ENCODE results near the gene PRRT2. TPM values are rescaled to one million over a fixed set of nuclear protein-coding genes. Genes with fewer than 3 reads are reported as not detected.

Gene PRRT2
- total RNA-seq, 1 experiment from 2014 or later, result 3.9 TPM

DNA sequence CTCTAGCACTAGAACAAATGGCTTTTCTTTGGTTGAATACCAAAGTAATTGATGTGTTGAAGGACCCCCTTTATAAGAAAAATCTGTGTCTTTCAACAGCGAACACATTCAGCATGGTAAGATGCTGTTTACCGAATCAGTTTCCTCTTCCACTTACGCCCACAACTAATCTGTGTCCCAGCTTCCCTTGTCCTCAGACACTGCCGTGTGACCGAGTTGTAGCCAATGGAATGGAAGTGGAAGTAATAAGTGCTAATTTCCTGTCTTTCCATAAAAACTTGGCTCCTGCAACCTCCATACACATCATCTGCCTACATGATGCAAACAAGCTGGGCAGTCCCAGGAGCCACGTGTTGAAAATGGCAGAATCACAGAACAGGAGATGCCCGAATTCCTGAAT, 40.7 kb downstream of the PRRT2 start:
- CTCF ChIA-PET, result no interaction called here
- H3K36me3 Mint-ChIP-seq (ENCODE audit: insufficient read depth, unreplicated experiment), result peaks cover 11% of the 10 kb centered on the region
- TF ChIP-seq CTCF (IDR thresholded peaks at IDR 0.05; ENCODE audit: insufficient read depth in 1 of 2, low read depth in 1 of 2, low read length in 1 of 2, severe bottlenecking in 1 of 2, unreplicated experiment in 1 of 2), result no peak
- DNase-seq, result no peak
- H3K36me3 ChIP-seq (ENCODE audit: control insufficient read depth, insufficient read depth, low read length), result no peaks in the 10 kb centered on the region
- H3K9me3 ChIP-seq, result no peaks in the 10 kb centered on the region
- no peaks in the 10 kb centered on the region for H3K27me3 Mint-ChIP-seq (ENCODE audit: insufficient read depth, unreplicated experiment)
- BruUV-seq (replicated peaks), result no TSS peak
- H3K4me3 Mint-ChIP-seq (ENCODE audit: unreplicated experiment), result no peak overlapping the region
- peaks cover 6% of the 10 kb centered on the region for H3K4me1 Mint-ChIP-seq (ENCODE audit: low read depth, unreplicated experiment)
- no peaks in the 10 kb centered on the region for H3K9me3 Mint-ChIP-seq (ENCODE audit: unreplicated experiment)
- intact Hi-C loops (cut with micrococcal nuclease; ENCODE audit: unreplicated experiment), result no loop called here
- no peak overlapping the region for H3K4me3 ChIP-seq (ENCODE audit: low read depth, low read length)
- no peak overlapping the region for H3K27ac Mint-ChIP-seq (ENCODE audit: unreplicated experiment)
- POLR2A ChIA-PET, result no interaction called here
- H3K27me3 ChIP-seq (replicated peaks; ENCODE audit: control insufficient read depth, insufficient read depth, low read length), result no peaks in the 10 kb centered on the region
- H3K4me1 ChIP-seq, result peaks cover 7% of the 10 kb centered on the region; the same call in 1 of the 2 replicates

DNA sequence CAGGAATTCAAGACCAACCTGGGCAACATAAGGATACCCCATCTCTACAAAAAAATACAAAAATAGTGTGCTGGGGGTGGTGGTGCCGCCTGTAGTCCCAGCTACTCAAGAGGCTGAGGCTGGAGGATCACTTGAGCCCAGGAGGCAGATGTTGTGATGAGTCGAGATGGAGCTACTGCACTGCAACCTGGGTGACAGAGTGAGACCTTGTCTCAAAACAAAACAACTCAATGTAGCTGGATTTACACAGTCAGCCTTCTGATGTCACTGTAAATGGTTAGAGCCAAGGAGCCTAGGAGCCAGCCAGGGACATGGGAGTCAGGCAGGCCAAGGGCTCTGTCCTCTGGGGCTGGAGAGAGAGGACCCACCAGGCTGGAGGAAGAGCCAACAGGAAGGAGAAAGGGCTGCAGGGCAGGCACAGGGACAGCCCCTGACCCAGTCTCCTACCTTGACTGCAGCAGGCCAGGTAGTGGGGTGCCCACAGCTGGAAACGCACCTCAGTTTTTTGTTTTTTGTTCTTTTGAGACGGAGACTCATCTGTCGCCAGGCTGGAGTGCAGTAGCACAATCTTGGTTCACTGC, 42.6 kb downstream of the PRRT2 start:
- Mint-ChIP-seq H3K27ac (ENCODE audit: unreplicated experiment) (no peak overlapping the region), H3K4me1 (ENCODE audit: low read depth, unreplicated experiment) (no peaks in the 10 kb centered on the region), H3K36me3 (ENCODE audit: insufficient read depth, unreplicated experiment) (peaks cover 6% of the 10 kb centered on the region), H3K27me3 (ENCODE audit: insufficient read depth, unreplicated experiment) (no peaks in the 10 kb centered on the region), H3K9me3 (ENCODE audit: unreplicated experiment) (no peaks in the 10 kb centered on the region), H3K4me3 (ENCODE audit: unreplicated experiment) (no peak overlapping the region)
- no peak for DNase-seq
- no peak overlapping the region for H3K4me3 ChIP-seq (ENCODE audit: low read depth, low read length)
- no TSS peak for BruUV-seq (replicated peaks)
- no peak for TF ChIP-seq CTCF (IDR thresholded peaks at IDR 0.05; ENCODE audit: insufficient read depth in 1 of 2, low read depth in 1 of 2, low read length in 1 of 2, severe bottlenecking in 1 of 2, unreplicated experiment in 1 of 2)
- POLR2A ChIA-PET, result no interaction called here
- H3K36me3 ChIP-seq (ENCODE audit: control insufficient read depth, insufficient read depth, low read length), result no peaks in the 10 kb centered on the region
- CTCF ChIA-PET, result interaction anchor here (0.6 kb wide), 1 partner anchor 98 kb away, joined by 3 read pairs; no protein-coding TSS in a partner anchor
- no peaks in the 10 kb centered on the region for H3K9me3 ChIP-seq
- peaks cover 3% of the 10 kb centered on the region; the same call in 1 of the 2 replicates for H3K4me1 ChIP-seq
- no peaks in the 10 kb centered on the region for H3K27me3 ChIP-seq (replicated peaks; ENCODE audit: control insufficient read depth, insufficient read depth, low read length)
- intact Hi-C loops (cut with micrococcal nuclease; ENCODE audit: unreplicated experiment), result no loop called here

- no peaks in the 10 kb centered on the region for H3K27me3 ChIP-seq (replicated peaks; ENCODE audit: control insufficient read depth, insufficient read depth, low read length)
- ChIA-PET POLR2A (no interaction called here), CTCF (no interaction called here)
- Mint-ChIP-seq H3K27me3 (ENCODE audit: insufficient read depth, unreplicated experiment) (no peaks in the 10 kb centered on the region), H3K4me3 (ENCODE audit: unreplicated experiment) (no peak overlapping the region), H3K27ac (ENCODE audit: unreplicated experiment) (no peak overlapping the region), H3K9me3 (ENCODE audit: unreplicated experiment) (no peaks in the 10 kb centered on the region), H3K36me3 (ENCODE audit: insufficient read depth, unreplicated experiment) (peaks cover 6% of the 10 kb centered on the region), H3K4me1 (ENCODE audit: low read depth, unreplicated experiment) (peaks cover 6% of the 10 kb centered on the region)
- H3K4me3 ChIP-seq (ENCODE audit: low read depth, low read length), result no peak overlapping the region
- H3K36me3 ChIP-seq (ENCODE audit: control insufficient read depth, insufficient read depth, low read length), result peaks cover 1% of the 10 kb centered on the region; the same call in 1 of the 2 replicates
- no TSS peak for BruUV-seq (replicated peaks)
- no peak for TF ChIP-seq CTCF (IDR thresholded peaks at IDR 0.05; ENCODE audit: insufficient read depth in 1 of 2, low read depth in 1 of 2, low read length in 1 of 2, severe bottlenecking in 1 of 2, unreplicated experiment in 1 of 2)
- H3K4me1 ChIP-seq, result peaks cover 6% of the 10 kb centered on the region; the same call in 1 of the 2 replicates
- no peaks in the 10 kb centered on the region for H3K9me3 ChIP-seq
- DNase-seq, result no peak
- intact Hi-C loops (cut with micrococcal nuclease; ENCODE audit: unreplicated experiment), result no loop called here
Measured at GRCh38 chr16:29857133-29857760, 45.3 kb downstream of the PRRT2 start.
